ENCODE results near the gene VEPH1. TPM values are rescaled to one million over a fixed set of nuclear protein-coding genes. Genes with fewer than 3 reads are reported as not detected.

Gene VEPH1
- total RNA-seq, 5 donors from 2014 or later (not counting 1 experiment from before 2014, with no cell fraction given) = 0.33 to 0.67 (median 0.35) TPM; not detected in 2

DNA sequence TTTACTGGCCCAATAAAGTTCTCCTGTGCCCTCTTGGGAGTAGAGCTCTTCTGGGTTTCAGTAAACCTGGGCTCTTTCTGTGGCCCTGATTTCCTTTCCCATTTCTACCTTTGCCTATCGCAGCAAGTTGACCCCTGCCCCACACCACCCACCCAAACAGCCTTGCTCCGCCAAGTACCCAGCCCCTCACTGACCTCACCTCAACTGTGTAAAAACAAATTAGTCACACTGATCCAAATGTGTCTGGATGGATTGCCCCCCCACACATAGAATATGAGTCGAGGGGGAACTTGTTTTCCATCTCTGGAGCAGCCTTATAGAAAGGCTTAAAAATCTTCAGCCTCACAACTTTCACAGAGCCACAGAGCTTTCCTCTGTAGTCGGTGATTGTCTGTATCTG lies 28.6 kb upstream of the VEPH1 start:
- CTCF ChIA-PET = interaction anchor here in 1 of 2 donors (0.6 to 2.5 kb wide), 3 partner anchors 9 to 41 kb away, joined by 3 to 13 read pairs (median 11); no protein-coding TSS in a partner anchor
- Mint-ChIP-seq H3K4me1 (no peaks in the 10 kb centered on the region), H3K4me3 (no peak overlapping the region), H3K36me3 (no peaks in the 10 kb centered on the region), H3K27ac (no peak overlapping the region), H3K27me3 (peaks cover 0 to 2% of the 10 kb centered on the region in 2 donors), H3K9me3 (no peaks in the 10 kb centered on the region)
- 50% methylated on average over 1 of the region's 4 CpGs for WGBS (ENCODE audit: insufficient coverage)
- no peaks in the 10 kb centered on the region for H3K9me3 ChIP-seq
- H3K27me3 ChIP-seq (replicated peaks in 1 of 2; ENCODE audit: control insufficient read depth in 2 of 2, extremely low read depth in 1 of 2, insufficient read depth in 2 of 2, low read length in 1 of 2) = no peaks in the 10 kb centered on the region
- no peak overlapping the region for H3K4me3 ChIP-seq (ENCODE audit: control insufficient read depth in 1 of 2, extremely low read depth in 1 of 2, low read length in 1 of 2)
- no peak overlapping the region for H3K27ac ChIP-seq (ENCODE audit: low read length)
- no peaks in the 10 kb centered on the region for H3K4me1 ChIP-seq (ENCODE audit: control insufficient read depth in 1 of 2, extremely low read depth in 1 of 2, insufficient read depth in 2 of 2, low read length in 2 of 2)
- DNase-seq (no peak), ATAC-seq (replicated peaks in 1 of 4) (no peak)
- POLR2A ChIA-PET = no interaction called here
- no peaks in the 10 kb centered on the region for H3K36me3 ChIP-seq (ENCODE audit: control insufficient read depth in 2 of 2, extremely low read depth in 1 of 2, insufficient read depth in 1 of 2, low read length in 1 of 2)

DNA sequence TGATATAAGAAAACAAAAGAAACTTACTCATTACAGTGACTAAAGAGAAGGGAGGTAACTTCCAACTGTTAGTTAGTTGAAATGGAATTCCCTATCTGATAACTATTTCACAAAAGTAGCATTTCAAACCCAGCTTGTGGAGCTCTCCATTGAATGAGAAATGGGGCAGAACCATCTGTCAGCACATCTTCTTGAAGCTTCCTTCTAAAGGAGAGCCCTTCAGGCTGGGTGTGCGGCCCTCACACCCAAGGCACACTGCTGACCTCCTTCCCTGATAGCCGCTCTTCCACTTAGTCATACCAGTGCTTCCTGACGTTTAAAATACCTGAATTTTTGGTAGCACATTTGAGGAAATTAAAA lies 28.1 kb upstream of the VEPH1 start:
- H3K9me3 Mint-ChIP-seq = no peaks in the 10 kb centered on the region

DNA sequence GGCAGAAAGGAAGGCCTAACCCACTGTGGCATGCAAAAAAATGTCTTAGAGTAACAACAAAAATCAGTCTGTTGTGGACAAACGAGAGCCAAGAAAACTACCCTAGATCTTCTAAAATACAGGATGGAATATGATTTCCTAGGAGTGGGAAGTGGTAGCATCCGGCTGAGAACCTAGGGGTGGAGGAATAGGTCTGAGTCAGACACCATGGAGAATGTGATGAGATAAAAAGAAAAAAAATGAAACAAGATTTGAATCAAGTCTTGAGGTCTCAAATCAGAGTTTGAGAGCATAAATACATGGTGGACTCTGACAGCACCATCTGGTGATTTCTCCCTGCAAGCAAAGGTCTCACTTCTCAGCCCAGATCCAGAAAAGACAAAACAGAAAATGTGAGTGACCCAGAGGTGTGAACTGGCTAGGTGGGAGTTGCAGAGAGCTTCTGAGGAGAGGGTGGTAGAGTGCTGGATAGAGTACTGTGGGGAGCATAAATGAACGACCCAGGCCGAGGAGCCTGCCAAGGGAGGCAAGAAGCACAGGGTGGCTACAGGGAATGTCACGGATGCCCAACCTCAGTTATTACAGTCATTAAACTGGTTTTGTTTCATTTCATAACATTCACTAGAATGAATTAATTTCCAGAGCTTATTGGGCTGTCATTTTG lies 27.6 kb upstream of the VEPH1 start:
- Mint-ChIP-seq H3K4me3 (no peak overlapping the region), H3K36me3 (no peaks in the 10 kb centered on the region), H3K27ac (no peak overlapping the region), H3K27me3 (peaks cover 0 to 2% of the 10 kb centered on the region in 2 donors), H3K4me1 (no peaks in the 10 kb centered on the region), H3K9me3 (no peaks in the 10 kb centered on the region)
- no peak for ATAC-seq (replicated peaks in 1 of 4)
- ChIA-PET CTCF (interaction anchor here in 1 of 2 donors (2.4 kb wide), 1 partner anchor 8 kb away, joined by 11 read pairs; no protein-coding TSS in a partner anchor), POLR2A (no interaction called here)
- no peaks in the 10 kb centered on the region for H3K4me1 ChIP-seq (ENCODE audit: control insufficient read depth in 1 of 2, extremely low read depth in 1 of 2, insufficient read depth in 2 of 2, low read length in 2 of 2)
- no peaks in the 10 kb centered on the region for H3K36me3 ChIP-seq (ENCODE audit: control insufficient read depth in 2 of 2, extremely low read depth in 1 of 2, insufficient read depth in 1 of 2, low read length in 1 of 2)
- H3K27ac ChIP-seq (ENCODE audit: low read length) = no peak overlapping the region
- no peaks in the 10 kb centered on the region for H3K27me3 ChIP-seq (replicated peaks in 1 of 2; ENCODE audit: control insufficient read depth in 2 of 2, extremely low read depth in 1 of 2, insufficient read depth in 2 of 2, low read length in 1 of 2)
- 83% methylated on average over 2 of the region's 5 CpGs for WGBS (ENCODE audit: insufficient coverage)
- no peak for DNase-seq
- no peak overlapping the region for H3K4me3 ChIP-seq (ENCODE audit: control insufficient read depth in 1 of 2, extremely low read depth in 1 of 2, low read length in 1 of 2)
- H3K9me3 ChIP-seq = no peaks in the 10 kb centered on the region

More for the DNA sequence above, 28.1 kb upstream of the VEPH1 start:
- Histone ChIP-seq H3K9me3 (no peaks in the 10 kb centered on the region), H3K27ac (ENCODE audit: low read length) (no peak overlapping the region), H3K4me1 (ENCODE audit: control insufficient read depth in 1 of 2, extremely low read depth in 1 of 2, insufficient read depth in 2 of 2, low read length in 2 of 2) (no peaks in the 10 kb centered on the region), H3K27me3 (replicated peaks in 1 of 2; ENCODE audit: control insufficient read depth in 2 of 2, extremely low read depth in 1 of 2, insufficient read depth in 2 of 2, low read length in 1 of 2) (no peaks in the 10 kb centered on the region), H3K4me3 (ENCODE audit: control insufficient read depth in 1 of 2, extremely low read depth in 1 of 2, low read length in 1 of 2) (no peak overlapping the region), H3K36me3 (ENCODE audit: control insufficient read depth in 2 of 2, extremely low read depth in 1 of 2, insufficient read depth in 1 of 2, low read length in 1 of 2) (no peaks in the 10 kb centered on the region)
- ATAC-seq (replicated peaks in 1 of 4) = no peak
- WGBS (ENCODE audit: insufficient coverage) = 62% methylated on average over 2 of the region's 3 CpGs
- ChIA-PET POLR2A (no interaction called here), CTCF (interaction anchor here in 1 of 2 donors (0.6 to 2.5 kb wide), 3 partner anchors 8 to 42 kb away, joined by 3 to 13 read pairs (median 11); no protein-coding TSS in a partner anchor)
- Mint-ChIP-seq H3K27me3 (peaks cover 0 to 2% of the 10 kb centered on the region in 2 donors), H3K4me1 (no peaks in the 10 kb centered on the region), H3K27ac (no peak overlapping the region), H3K36me3 (no peaks in the 10 kb centered on the region), H3K4me3 (no peak overlapping the region)
- DNase-seq = no peak

DNA sequence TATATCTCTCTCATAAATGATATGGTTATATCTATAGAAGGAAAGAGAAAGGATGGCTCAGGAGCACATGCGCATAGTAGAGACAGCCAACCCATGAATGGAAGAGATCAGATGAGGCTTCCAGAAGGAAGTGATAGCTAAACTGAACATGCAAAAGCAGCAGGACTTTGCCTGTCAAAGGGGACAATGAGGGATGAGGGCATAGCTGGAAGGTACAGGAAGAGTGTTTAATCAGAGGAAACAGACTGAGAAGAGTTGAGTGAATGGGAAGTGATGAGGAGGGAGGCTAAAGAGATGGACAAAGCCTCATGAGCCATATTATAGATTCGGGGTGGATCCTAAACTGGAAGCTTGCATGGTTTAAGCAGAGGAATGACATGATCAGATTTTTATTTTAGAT lies 26.5 kb upstream of the VEPH1 start:
- Histone ChIP-seq H3K4me1 (ENCODE audit: control insufficient read depth in 1 of 2, extremely low read depth in 1 of 2, insufficient read depth in 2 of 2, low read length in 2 of 2) (no peaks in the 10 kb centered on the region), H3K4me3 (ENCODE audit: control insufficient read depth in 1 of 2, extremely low read depth in 1 of 2, low read length in 1 of 2) (no peak overlapping the region), H3K9me3 (no peaks in the 10 kb centered on the region), H3K27me3 (replicated peaks in 1 of 2; ENCODE audit: control insufficient read depth in 2 of 2, extremely low read depth in 1 of 2, insufficient read depth in 2 of 2, low read length in 1 of 2) (peaks cover 0 to 6% of the 10 kb centered on the region in 2 experiments), H3K36me3 (ENCODE audit: control insufficient read depth in 2 of 2, extremely low read depth in 1 of 2, insufficient read depth in 1 of 2, low read length in 1 of 2) (no peaks in the 10 kb centered on the region), H3K27ac (ENCODE audit: low read length) (no peak overlapping the region)
- ChIA-PET POLR2A (no interaction called here), CTCF (interaction anchor here in 1 of 2 donors (0.7 kb wide), 1 partner anchor 246 kb away, joined by 3 read pairs; no protein-coding TSS in a partner anchor)
- no peak overlapping the region for H3K4me3 Mint-ChIP-seq
- peaks cover 3 to 4% of the 10 kb centered on the region in 2 donors for H3K27me3 Mint-ChIP-seq
- no peaks in the 10 kb centered on the region for H3K9me3 Mint-ChIP-seq
- no peaks in the 10 kb centered on the region for H3K36me3 Mint-ChIP-seq
- 93% methylated on average over 2 of the region's 2 CpGs for WGBS (ENCODE audit: insufficient coverage)
- H3K27ac Mint-ChIP-seq = no peak overlapping the region
- DNase-seq = no peak
- H3K4me1 Mint-ChIP-seq = no peaks in the 10 kb centered on the region
- ATAC-seq (replicated peaks in 1 of 4) = no peak

DNA sequence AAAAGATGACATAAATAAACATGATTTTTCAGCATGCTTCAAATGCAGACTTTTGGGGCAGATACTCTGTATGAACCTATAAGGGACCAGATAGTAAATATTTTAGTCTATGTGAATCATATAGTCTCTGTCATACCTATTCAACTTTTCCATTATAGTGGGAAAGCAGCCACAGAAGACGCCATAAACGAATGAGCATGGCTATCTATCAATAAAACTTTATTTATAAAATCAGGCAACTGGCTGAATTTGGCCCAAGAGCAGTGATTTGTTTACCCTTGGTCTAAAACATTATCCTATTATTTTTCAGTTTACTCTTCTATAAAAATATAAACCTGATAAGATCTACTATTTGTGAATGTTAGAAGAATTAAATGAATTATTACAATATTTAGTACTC lies 25.9 kb upstream of the VEPH1 start:
- no peak for ATAC-seq (replicated peaks in 1 of 4)
- H3K4me1 Mint-ChIP-seq = no peaks in the 10 kb centered on the region
- peaks cover 3 to 7% of the 10 kb centered on the region in 2 donors for H3K27me3 Mint-ChIP-seq
- H3K4me1 ChIP-seq (ENCODE audit: control insufficient read depth in 1 of 2, extremely low read depth in 1 of 2, insufficient read depth in 2 of 2, low read length in 2 of 2) = no peaks in the 10 kb centered on the region
- H3K9me3 Mint-ChIP-seq = no peaks in the 10 kb centered on the region
- H3K36me3 Mint-ChIP-seq = no peaks in the 10 kb centered on the region
- no peak overlapping the region for H3K27ac Mint-ChIP-seq
- POLR2A ChIA-PET = no interaction called here
- no peak overlapping the region for H3K4me3 ChIP-seq (ENCODE audit: control insufficient read depth in 1 of 2, extremely low read depth in 1 of 2, low read length in 1 of 2)
- no CpG with 5 or more reads among the region's 2 CpGs for WGBS (ENCODE audit: insufficient coverage)
- no peak overlapping the region for H3K4me3 Mint-ChIP-seq
- no peak overlapping the region for H3K27ac ChIP-seq (ENCODE audit: low read length)
- no peaks in the 10 kb centered on the region for H3K36me3 ChIP-seq (ENCODE audit: control insufficient read depth in 2 of 2, extremely low read depth in 1 of 2, insufficient read depth in 1 of 2, low read length in 1 of 2)
- no peaks in the 10 kb centered on the region for H3K9me3 ChIP-seq
- CTCF ChIA-PET = no interaction called here
- H3K27me3 ChIP-seq (replicated peaks in 1 of 2; ENCODE audit: control insufficient read depth in 2 of 2, extremely low read depth in 1 of 2, insufficient read depth in 2 of 2, low read length in 1 of 2) = peaks cover 0 to 6% of the 10 kb centered on the region in 2 experiments
- DNase-seq = no peak

DNA sequence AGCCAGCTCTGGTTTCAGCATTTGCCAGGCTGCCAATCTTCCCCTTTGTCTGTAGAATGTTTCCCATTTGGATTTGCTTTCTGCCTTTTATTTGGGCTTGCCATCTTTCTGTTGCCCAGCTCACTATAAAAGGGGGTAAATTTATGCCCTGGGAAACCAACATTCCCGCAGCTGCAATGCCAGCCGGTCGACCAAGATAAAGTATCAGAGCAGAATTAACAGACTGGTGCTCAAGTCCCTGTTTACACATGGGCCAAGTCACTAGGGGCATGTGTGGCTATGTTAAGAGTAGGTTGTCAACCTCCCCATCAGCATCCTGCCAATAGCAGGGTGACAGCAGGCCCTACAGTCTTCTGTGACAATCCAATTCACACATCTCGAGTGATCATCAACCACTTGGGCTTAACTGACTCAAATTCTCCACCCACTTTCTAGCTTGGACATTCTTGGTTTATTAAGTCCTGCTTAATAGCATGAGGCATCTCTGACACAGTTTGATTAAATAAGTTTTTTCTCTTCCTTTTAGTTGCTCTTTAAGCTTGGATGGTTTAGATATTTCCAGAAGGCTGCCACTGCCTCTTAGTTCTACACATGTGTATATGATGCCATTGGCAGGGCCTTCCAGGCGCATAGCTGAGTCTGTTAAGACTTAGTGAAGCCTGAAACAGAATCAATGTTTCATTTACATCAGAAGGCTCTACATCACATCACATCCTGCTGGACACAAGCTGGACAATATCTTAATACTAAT lies 24.1 kb upstream of the VEPH1 start:
- ATAC-seq (replicated peaks in 1 of 4) = no peak
- POLR2A ChIA-PET = interaction anchor here in 1 of 2 donors (0.6 kb wide), 1 partner anchor 1975 kb away, joined by 3 read pairs; no protein-coding TSS in a partner anchor

More for the DNA sequence above, 24.1 kb upstream of the VEPH1 start:
- CTCF ChIA-PET = no interaction called here
- Histone ChIP-seq H3K27me3 (replicated peaks in 1 of 2; ENCODE audit: control insufficient read depth in 2 of 2, extremely low read depth in 1 of 2, insufficient read depth in 2 of 2, low read length in 1 of 2) (peaks cover 0 to 6% of the 10 kb centered on the region in 2 experiments), H3K4me1 (ENCODE audit: control insufficient read depth in 1 of 2, extremely low read depth in 1 of 2, insufficient read depth in 2 of 2, low read length in 2 of 2) (no peaks in the 10 kb centered on the region), H3K9me3 (no peaks in the 10 kb centered on the region), H3K27ac (ENCODE audit: low read length) (no peak overlapping the region), H3K4me3 (ENCODE audit: control insufficient read depth in 1 of 2, extremely low read depth in 1 of 2, low read length in 1 of 2) (no peak overlapping the region), H3K36me3 (ENCODE audit: control insufficient read depth in 2 of 2, extremely low read depth in 1 of 2, insufficient read depth in 1 of 2, low read length in 1 of 2) (no peaks in the 10 kb centered on the region)
- H3K27ac Mint-ChIP-seq = no peak overlapping the region
- H3K36me3 Mint-ChIP-seq = no peaks in the 10 kb centered on the region
- WGBS (ENCODE audit: insufficient coverage) = 56% methylated on average over 3 of the region's 5 CpGs
- no peaks in the 10 kb centered on the region for H3K9me3 Mint-ChIP-seq
- no peak for DNase-seq
- no peaks in the 10 kb centered on the region for H3K4me1 Mint-ChIP-seq
- H3K4me3 Mint-ChIP-seq = no peak overlapping the region
- peaks cover 3 to 7% of the 10 kb centered on the region in 2 donors for H3K27me3 Mint-ChIP-seq
